HG03520 (cell line): ENCODE measurements around the gene CLEC20A.

Experiments used
- ATAC-seq: cut with Tn5 transposase; IDR thresholded peaks from one replicate; pipeline ENCODE4 v1.9.1; 2021; ENCODE audit warnings: mild to moderate bottlenecking, moderate library complexity; ENCODE audit not compliant: unreplicated experiment

Gene CLEC20A

GRCh38 chr1:178500936-178501554, 4.3 kb upstream of the CLEC20A start:
- no peak for ATAC-seq

GRCh38 chr1:178500091-178500770, 3.5 kb upstream of the CLEC20A start:
- no peak for ATAC-seq

- ATAC-seq: no peak
These were observed 2.3 kb upstream of the CLEC20A start for GRCh38 chr1:178498896-178499675.

- ATAC-seq: no peak
These were observed 1.2 kb upstream of the CLEC20A start for GRCh38 chr1:178497903-178498478.

- ATAC-seq: no peak
These were observed 889 bp downstream of the CLEC20A start for GRCh38 chr1:178495741-178496409.

- no peak for ATAC-seq
These were observed 1.6 kb downstream of the CLEC20A start for GRCh38 chr1:178495158-178495557.

- no peak for ATAC-seq
These were observed 2.2 kb downstream of the CLEC20A start for GRCh38 chr1:178494569-178494971.

GRCh38 chr1:178493301-178493741, 3.4 kb downstream of the CLEC20A start:
- ATAC-seq: no peak

- ATAC-seq: no peak
These were observed 4.4 kb downstream of the CLEC20A start for GRCh38 chr1:178492341-178492740.

GRCh38 chr1:178491721-178492120, 5.0 kb downstream of the CLEC20A start:
- no peak for ATAC-seq

GRCh38 chr1:178490967-178491366, 5.8 kb downstream of the CLEC20A start:
- no peak for ATAC-seq

GRCh38 chr1:178490136-178490535, 6.6 kb downstream of the CLEC20A start:
- ATAC-seq: no peak

- no peak for ATAC-seq
These were observed 7.4 kb downstream of the CLEC20A start for GRCh38 chr1:178489399-178489798.

GRCh38 chr1:178488393-178488792, 8.4 kb downstream of the CLEC20A start:
- no peak for ATAC-seq

- no peak for ATAC-seq
These were observed 9.6 kb downstream of the CLEC20A start for GRCh38 chr1:178487070-178487615.

- no peak for ATAC-seq
These were observed 10.4 kb downstream of the CLEC20A start for GRCh38 chr1:178486100-178487069.

- ATAC-seq: no peak
These were observed 11.2 kb downstream of the CLEC20A start for GRCh38 chr1:178485541-178485981.

- ATAC-seq: no peak
These were observed 12.0 kb downstream of the CLEC20A start for GRCh38 chr1:178484698-178485225.
